ENCODE data around the gene ALG12. TPM values are rescaled to one million over a fixed set of nuclear protein-coding genes. Genes with fewer than 3 reads are reported as not detected.

The ALG12 gene
- total and polyA plus RNA-seq, 2 experiments from 2014 or later, result 21.9 to 24.4 TPM

DNA sequence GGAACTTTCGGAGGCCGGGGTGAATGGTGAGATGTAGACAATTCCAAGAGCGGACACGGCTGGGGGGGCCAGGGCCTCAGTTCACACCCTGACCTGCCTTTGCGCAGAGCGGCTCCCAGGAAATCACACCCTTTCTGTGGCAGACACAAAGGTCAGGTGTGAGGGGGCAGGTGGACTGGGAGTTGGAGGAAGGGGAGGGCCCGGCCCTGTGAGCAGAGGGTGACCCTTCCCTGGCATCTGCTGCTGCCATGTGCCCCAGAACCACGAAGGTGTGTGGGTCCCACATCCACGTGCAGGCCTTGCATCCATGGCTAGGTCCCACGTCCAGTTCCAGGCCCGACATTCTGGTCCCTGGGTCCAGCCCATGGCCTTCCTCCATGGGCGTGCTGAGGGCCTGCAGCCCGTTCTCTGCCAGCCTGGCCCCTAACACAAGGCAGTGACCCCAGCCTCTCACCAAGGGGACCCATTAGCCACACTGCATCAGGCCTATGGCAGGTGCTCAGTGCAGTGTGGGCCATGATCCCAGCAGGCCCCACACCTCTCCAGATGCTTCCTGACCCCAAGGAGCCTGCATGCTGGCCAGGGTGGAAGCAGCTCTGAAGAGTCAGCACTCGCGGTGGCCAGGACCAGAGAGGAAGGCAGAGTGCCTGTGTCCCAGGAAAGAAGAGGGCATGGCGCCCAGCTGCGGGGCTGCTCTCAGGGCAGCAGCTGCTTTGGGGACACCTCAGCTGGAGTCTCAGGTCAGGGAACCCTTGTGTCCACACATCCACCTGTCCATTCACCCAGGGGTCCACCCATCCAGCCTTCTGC lies 23.5 kb upstream of the ALG12 start:
- in situ Hi-C loops (cut with MboI), result no loop called here
- H3K4me1 ChIP-seq (ENCODE audit: insufficient read depth), result no peaks in the 10 kb centered on the region
- H3K27ac ChIP-seq, result no peak overlapping the region

DNA sequence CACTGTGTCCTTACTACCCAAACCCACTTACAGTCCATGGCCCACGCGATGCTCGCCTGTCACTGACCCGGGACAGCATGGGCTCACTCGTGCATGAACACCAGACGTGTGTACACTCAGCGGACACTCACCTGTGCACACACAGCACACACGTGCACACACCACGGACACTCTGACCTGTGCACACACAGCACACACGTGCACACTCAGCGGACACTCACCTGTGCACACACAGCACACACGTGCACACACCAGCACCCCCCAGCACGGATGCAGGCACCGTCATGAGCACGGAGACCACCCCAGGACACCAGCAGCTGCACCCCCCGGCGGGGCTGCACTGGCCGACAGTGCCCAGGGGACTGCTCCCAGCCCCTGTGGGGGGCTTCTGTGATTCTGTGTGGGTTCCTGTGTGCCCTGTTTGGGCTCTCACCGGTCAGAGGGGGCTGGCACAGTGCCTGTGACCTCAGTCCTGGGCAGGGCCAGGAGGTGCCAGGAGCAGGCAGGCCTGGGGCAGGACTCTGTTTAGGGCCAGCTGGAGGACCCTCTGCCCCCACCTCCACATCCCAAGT lies 20.4 kb upstream of the ALG12 start:
- Histone ChIP-seq H3K4me2 (ENCODE audit: unreplicated experiment) (no peak overlapping the region), H3K9me3 (ENCODE audit: low read depth) (no peaks in the 10 kb centered on the region), H3K4me3 (no peak overlapping the region), H3F3A (ENCODE audit: insufficient read depth) (no peaks in the 10 kb centered on the region), H3K27me3 (replicated peaks; ENCODE audit: insufficient read depth) (no peaks in the 10 kb centered on the region), H3K9me2 (ENCODE audit: insufficient read depth) (no peaks in the 10 kb centered on the region), H2AFZ (no peak overlapping the region), H3K4me1 (ENCODE audit: insufficient read depth) (peaks cover 8% of the 10 kb centered on the region; the same call in 1 of the 2 replicates), H3K36me3 (ENCODE audit: low read depth) (no peaks in the 10 kb centered on the region), H3K27ac (no peak overlapping the region), H3K9ac (no peak overlapping the region), H4K20me1 (ENCODE audit: insufficient read depth) (no peaks in the 10 kb centered on the region), H3K79me2 (ENCODE audit: insufficient read depth) (no peaks in the 10 kb centered on the region)
- TF ChIP-seq EZH2phosphoT487 (IDR thresholded peaks at IDR 0.05; ENCODE audit: insufficient read depth, low read depth) (no peak), EZH2 (IDR thresholded peaks at IDR 0.05; ENCODE audit: insufficient read depth, poor library complexity, severe bottlenecking) (no peak)
- DNase-seq, result no peak
- WGBS, 2 experiments (ENCODE audit: low coverage in 1 of 2, low lambda C conversion rate in 2 of 2, missing lambda C conversion rate in 2 of 2), result 86 to 91% methylated on average over 12 to 19 of the region's 19 CpGs
- in situ Hi-C loops (cut with MboI), result no loop called here

More for the DNA sequence above, 23.5 kb upstream of the ALG12 start:
- H3K9me3 ChIP-seq (ENCODE audit: low read depth), result no peaks in the 10 kb centered on the region
- no peaks in the 10 kb centered on the region for H3K79me2 ChIP-seq (ENCODE audit: insufficient read depth)
- H3K4me2 ChIP-seq (ENCODE audit: unreplicated experiment), result no peak overlapping the region
- no peaks in the 10 kb centered on the region for H3F3A ChIP-seq (ENCODE audit: insufficient read depth)
- H3K9me2 ChIP-seq (ENCODE audit: insufficient read depth), result no peaks in the 10 kb centered on the region
- no peak overlapping the region for H3K9ac ChIP-seq
- no peak overlapping the region for H3K4me3 ChIP-seq
- H3K27me3 ChIP-seq (replicated peaks; ENCODE audit: insufficient read depth), result no peaks in the 10 kb centered on the region
- 82 to 86% methylated on average over 17 of the region's 17 CpGs for WGBS, 2 experiments (ENCODE audit: low coverage in 1 of 2, low lambda C conversion rate in 2 of 2, missing lambda C conversion rate in 2 of 2)
- no peak overlapping the region for H2AFZ ChIP-seq
- H4K20me1 ChIP-seq (ENCODE audit: insufficient read depth), result no peaks in the 10 kb centered on the region
- DNase-seq, result no peak
- no peaks in the 10 kb centered on the region for H3K36me3 ChIP-seq (ENCODE audit: low read depth)
- TF ChIP-seq EZH2 (IDR thresholded peaks at IDR 0.05; ENCODE audit: insufficient read depth, poor library complexity, severe bottlenecking), result no peak
- no peak for TF ChIP-seq EZH2phosphoT487 (IDR thresholded peaks at IDR 0.05; ENCODE audit: insufficient read depth, low read depth)

DNA sequence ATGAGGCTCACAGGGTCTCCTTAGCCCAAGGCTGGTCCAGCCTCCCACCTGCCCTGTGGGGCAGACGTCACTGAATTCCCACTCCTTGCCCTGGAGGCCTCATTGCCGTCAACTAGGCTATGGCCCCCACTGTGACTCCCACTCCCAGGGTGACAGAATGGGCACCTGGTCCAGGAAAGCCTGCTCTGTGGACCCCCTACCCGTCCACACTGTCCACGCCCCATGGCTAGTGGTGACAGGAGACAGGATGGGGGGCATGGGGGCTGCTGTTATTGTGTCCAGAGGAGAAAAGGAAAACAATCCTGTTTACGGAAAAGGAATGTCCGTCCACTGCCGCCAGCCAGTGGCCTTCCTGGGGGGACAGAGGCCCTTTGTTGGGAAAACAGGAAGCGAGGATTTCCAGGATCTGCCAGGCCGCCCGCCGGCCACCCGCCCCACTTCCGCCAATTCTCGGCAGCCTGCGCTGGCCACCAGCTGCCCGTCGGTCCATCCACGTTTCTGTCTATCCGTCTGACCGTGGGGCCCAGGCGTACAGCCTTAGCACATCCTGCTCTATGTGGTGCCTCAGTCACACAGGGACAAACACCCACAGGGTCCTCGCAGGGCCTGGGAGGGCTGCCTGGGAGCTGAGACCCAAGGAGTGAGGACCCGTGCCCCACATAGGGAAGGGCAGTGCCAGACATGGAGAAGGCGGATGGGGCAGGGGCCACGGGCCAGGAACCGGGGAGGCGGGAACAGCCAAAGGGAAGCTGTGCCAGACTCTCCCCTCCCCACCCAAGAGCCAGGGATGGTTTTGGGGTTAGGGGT lies 19.7 kb upstream of the ALG12 start:
- Histone ChIP-seq H3K4me3 (no peak overlapping the region), H3F3A (ENCODE audit: insufficient read depth) (no peaks in the 10 kb centered on the region), H3K36me3 (ENCODE audit: low read depth) (no peaks in the 10 kb centered on the region), H3K27me3 (replicated peaks; ENCODE audit: insufficient read depth) (no peaks in the 10 kb centered on the region), H3K9ac (no peak overlapping the region), H4K20me1 (ENCODE audit: insufficient read depth) (no peaks in the 10 kb centered on the region), H3K9me3 (ENCODE audit: low read depth) (no peaks in the 10 kb centered on the region), H3K4me2 (ENCODE audit: unreplicated experiment) (no peak overlapping the region), H3K9me2 (ENCODE audit: insufficient read depth) (no peaks in the 10 kb centered on the region), H3K4me1 (ENCODE audit: insufficient read depth) (peaks cover 8% of the 10 kb centered on the region; the same call in 1 of the 2 replicates), H2AFZ (no peak overlapping the region), H3K79me2 (ENCODE audit: insufficient read depth) (no peaks in the 10 kb centered on the region), H3K27ac (no peak overlapping the region)
- in situ Hi-C loops (cut with MboI), result no loop called here
- TF ChIP-seq EZH2 (IDR thresholded peaks at IDR 0.05; ENCODE audit: insufficient read depth, poor library complexity, severe bottlenecking) (no peak), EZH2phosphoT487 (IDR thresholded peaks at IDR 0.05; ENCODE audit: insufficient read depth, low read depth) (no peak)
- no peak for DNase-seq
- 79 to 83% methylated on average over 25 to 27 of the region's 27 CpGs for WGBS, 2 experiments (ENCODE audit: low coverage in 1 of 2, low lambda C conversion rate in 2 of 2, missing lambda C conversion rate in 2 of 2)

DNA sequence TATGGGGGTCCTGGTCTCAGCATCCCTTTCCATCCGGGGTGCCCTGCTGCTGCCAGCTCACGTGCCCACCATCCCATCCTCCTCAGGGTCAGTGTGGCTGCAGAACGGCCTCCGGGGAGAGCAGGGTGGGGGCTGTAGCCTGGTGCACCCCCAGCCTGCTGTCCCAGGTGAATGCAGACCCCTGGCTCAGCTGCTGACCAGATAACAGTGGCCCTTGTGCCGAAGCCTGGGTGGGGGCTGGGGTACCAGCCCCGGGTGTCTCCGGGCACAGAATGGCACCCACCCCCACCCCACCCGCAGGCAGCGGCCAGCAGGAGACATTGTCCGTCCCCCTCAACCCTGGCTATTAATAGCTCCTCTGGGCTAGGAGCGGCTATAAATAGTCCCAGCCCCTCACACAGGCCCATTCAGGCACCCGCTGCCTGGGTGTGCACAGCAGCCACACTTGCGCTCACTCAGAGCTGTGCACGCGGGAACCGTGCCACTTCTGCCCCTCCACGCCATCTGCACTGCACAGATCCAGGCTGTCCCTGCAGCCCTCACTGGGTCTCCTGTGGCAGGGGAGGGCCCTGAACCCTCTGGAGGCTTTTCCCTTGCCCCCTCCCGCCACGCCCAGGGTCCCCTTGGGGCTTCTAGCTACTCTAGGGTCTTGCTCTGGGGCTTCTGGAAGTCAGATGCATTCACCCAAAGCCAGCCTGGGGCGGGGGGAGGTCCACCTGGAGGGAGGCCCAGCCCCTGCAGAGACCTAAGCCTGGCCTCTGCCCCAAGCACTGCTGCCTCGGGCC lies 18.9 kb upstream of the ALG12 start:
- Histone ChIP-seq H3K27me3 (replicated peaks; ENCODE audit: insufficient read depth) (no peaks in the 10 kb centered on the region), H2AFZ (no peak overlapping the region), H3K4me3 (no peak overlapping the region), H3K9me3 (ENCODE audit: low read depth) (no peaks in the 10 kb centered on the region), H3K27ac (no peak overlapping the region), H3F3A (ENCODE audit: insufficient read depth) (no peaks in the 10 kb centered on the region), H3K9ac (no peak overlapping the region), H3K79me2 (ENCODE audit: insufficient read depth) (no peaks in the 10 kb centered on the region), H3K9me2 (ENCODE audit: insufficient read depth) (no peaks in the 10 kb centered on the region), H4K20me1 (ENCODE audit: insufficient read depth) (no peaks in the 10 kb centered on the region), H3K4me1 (ENCODE audit: insufficient read depth) (peaks cover 8% of the 10 kb centered on the region; the same call in 1 of the 2 replicates), H3K36me3 (ENCODE audit: low read depth) (no peaks in the 10 kb centered on the region), H3K4me2 (ENCODE audit: unreplicated experiment) (no peak overlapping the region)
- WGBS, 2 experiments (ENCODE audit: low coverage in 1 of 2, low lambda C conversion rate in 2 of 2, missing lambda C conversion rate in 2 of 2), result 76 to 81% methylated on average over 20 of the region's 21 CpGs
- TF ChIP-seq EZH2phosphoT487 (IDR thresholded peaks at IDR 0.05; ENCODE audit: insufficient read depth, low read depth) (no peak), EZH2 (IDR thresholded peaks at IDR 0.05; ENCODE audit: insufficient read depth, poor library complexity, severe bottlenecking) (no peak)
- DNase-seq, result no peak
- in situ Hi-C loops (cut with MboI), result no loop called here

Measured in GM23248 (cell line).